HL-60 (cell line): ENCODE measurements around the gene PTX3.

Experiments used
- DNase-seq, 2 experiments: peaks; one replicate each; pipeline ENCODE4 v3.0.0-alpha.2; 2010 to 2020; ENCODE audit warnings: low read depth in 1 of 2, low spot score in 1 of 2
- H3K27ac ChIP-seq: fragments of 250-450 bp; sonication (Bioruptor Pico); replicated peaks from 2 replicates; pipeline ENCODE4 v1.5.1; 2020; ENCODE audit warnings: mild to moderate bottlenecking, moderate library complexity
- H3K27me3 ChIP-seq: fragments of 250-450 bp; sonication (Bioruptor Pico); 2 replicates; pipeline ENCODE4 v1.5.1; 2021; ENCODE audit warnings: mild to moderate bottlenecking, moderate library complexity; ENCODE audit not compliant: insufficient read depth, poor library complexity, severe bottlenecking
- H3K4me3 ChIP-seq: replicated peaks from 2 replicates; pipeline ENCODE4 v1.5.1; 2011; ENCODE audit warnings: mild to moderate bottlenecking, control low read depth, low read length; ENCODE audit not compliant: insufficient read depth
- CTCF ChIP-seq: IDR thresholded peaks from one replicate; pipeline ENCODE4 v1.5.1; 2011; ENCODE audit warnings: low read length, control low read depth, inconsistent platforms; ENCODE audit not compliant: insufficient read depth
- GABPA ChIP-seq: IDR thresholded peaks from 2 replicates; pipeline ENCODE4 v1.6.1; 2012; ENCODE audit warnings: low read depth
- POLR2AphosphoS5 ChIP-seq: IDR thresholded peaks from 2 replicates; pipeline ENCODE4 v1.6.1; 2012; ENCODE audit warnings: low read depth
- REST ChIP-seq: IDR thresholded peaks from 2 replicates; pipeline ENCODE4 v1.6.1; 2012; ENCODE audit warnings: low read depth; ENCODE audit not compliant: insufficient replicate concordance
- SPI1 ChIP-seq: IDR thresholded peaks from 2 replicates; pipeline ENCODE4 v1.6.1; 2012; ENCODE audit warnings: low read depth, mild to moderate bottlenecking, borderline replicate concordance

Gene PTX3

GRCh38 chr3:157459706-157460105, 23.1 kb downstream of the PTX3 start:
- TF ChIP-seq GABPA (no peak), REST (no peak), POLR2AphosphoS5 (no peak), CTCF (no peak), SPI1 (no peak)
- no peak overlapping the region for H3K4me3 ChIP-seq
- DNase-seq = no peak
- peaks cover 4% of the 10 kb centered on the region for H3K27me3 ChIP-seq
- no peak overlapping the region for H3K27ac ChIP-seq

DNA sequence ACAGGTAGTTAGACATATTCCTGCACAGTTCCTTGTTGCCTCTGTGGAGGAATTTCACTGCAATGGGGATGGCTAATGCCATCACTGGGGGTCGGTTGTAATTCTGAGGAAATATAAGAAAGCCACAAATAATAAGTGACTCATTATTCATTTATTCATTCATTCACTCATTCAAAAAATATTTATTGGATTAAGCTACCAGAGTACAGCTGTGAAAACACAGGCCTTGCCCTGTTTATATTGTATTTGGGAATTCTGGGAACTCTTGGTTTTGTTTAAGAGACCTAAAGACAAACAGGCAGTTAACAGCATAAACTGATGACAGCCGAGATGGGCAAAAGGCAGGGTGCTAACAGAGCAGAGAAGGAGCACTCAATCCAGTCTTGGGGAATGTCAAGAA, 23.6 kb downstream of the PTX3 start:
- Histone ChIP-seq H3K27me3 (peaks cover 4% of the 10 kb centered on the region), H3K4me3 (no peak overlapping the region), H3K27ac (no peak overlapping the region)
- DNase-seq = no peak
- TF ChIP-seq POLR2AphosphoS5 (no peak), GABPA (no peak)

DNA sequence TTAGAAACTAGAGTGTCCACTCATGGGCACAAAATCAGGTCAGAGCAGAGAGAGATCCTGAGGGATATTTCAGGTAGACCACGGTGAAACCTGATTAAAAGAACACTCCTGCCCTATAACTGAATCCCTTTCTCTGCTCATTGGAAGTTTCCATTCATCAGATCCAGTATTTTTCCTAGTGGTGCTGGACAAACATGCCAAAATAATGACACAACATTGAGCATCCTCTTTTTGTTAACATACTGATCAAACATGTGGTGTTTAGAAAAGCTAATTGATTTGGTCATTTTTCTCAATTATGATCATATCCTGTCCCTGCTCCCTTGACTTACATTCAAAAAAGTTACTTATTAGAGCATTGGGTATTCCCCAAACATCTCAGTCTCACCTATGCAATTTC, 27.2 kb downstream of the PTX3 start:
- no peak for DNase-seq
- Histone ChIP-seq H3K27ac (no peak overlapping the region), H3K27me3 (no peaks in the 10 kb centered on the region), H3K4me3 (no peak overlapping the region)
- TF ChIP-seq POLR2AphosphoS5 (no peak), SPI1 (no peak), GABPA (no peak), CTCF (no peak), REST (no peak)

DNA sequence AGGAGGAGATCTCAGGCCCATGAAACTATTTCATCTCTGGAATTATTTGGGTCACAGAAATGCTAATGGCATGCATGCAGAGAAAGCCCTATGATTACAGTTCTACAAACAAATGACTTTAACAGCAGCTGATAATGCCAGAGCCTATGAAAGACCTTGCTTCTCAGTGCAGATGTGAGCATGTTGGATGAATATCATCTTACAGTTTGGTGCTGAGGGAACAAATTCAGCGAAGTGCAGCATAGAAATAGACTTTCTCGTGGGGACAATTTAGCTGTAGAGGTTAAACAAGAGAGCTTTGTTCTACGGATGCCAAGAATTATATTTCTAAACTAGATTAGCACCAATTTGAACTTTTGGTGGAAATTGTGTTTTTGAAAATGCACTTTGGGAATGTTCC, 27.7 kb downstream of the PTX3 start:
- Histone ChIP-seq H3K27me3 (no peaks in the 10 kb centered on the region), H3K4me3 (no peak overlapping the region), H3K27ac (no peak overlapping the region)
- no peak for DNase-seq
- no peak for TF ChIP-seq POLR2AphosphoS5
- no peak for TF ChIP-seq GABPA
- TF ChIP-seq SPI1 = no peak
- no peak for TF ChIP-seq CTCF
- no peak for TF ChIP-seq REST
